ENCODE measurements around the gene SLC9A5.

The SLC9A5 gene

GRCh38 chr16:67291461-67291860 lies 42.7 kb downstream of the SLC9A5 start:
- ATAC-seq: no peak
- TF ChIP-seq, protein P1, sequence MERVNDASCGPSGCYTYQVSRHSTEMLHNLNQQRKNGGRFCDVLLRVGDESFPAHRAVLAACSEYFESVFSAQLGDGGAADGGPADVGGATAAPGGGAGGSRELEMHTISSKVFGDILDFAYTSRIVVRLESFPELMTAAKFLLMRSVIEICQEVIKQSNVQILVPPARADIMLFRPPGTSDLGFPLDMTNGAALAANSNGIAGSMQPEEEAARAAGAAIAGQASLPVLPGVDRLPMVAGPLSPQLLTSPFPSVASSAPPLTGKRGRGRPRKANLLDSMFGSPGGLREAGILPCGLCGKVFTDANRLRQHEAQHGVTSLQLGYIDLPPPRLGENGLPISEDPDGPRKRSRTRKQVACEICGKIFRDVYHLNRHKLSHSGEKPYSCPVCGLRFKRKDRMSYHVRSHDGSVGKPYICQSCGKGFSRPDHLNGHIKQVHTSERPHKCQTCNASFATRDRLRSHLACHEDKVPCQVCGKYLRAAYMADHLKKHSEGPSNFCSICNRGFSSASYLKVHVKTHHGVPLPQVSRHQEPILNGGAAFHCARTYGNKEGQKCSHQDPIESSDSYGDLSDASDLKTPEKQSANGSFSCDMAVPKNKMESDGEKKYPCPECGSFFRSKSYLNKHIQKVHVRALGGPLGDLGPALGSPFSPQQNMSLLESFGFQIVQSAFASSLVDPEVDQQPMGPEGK (CRISPR knock-in tag; IDR thresholded peaks at IDR 0.05; ENCODE audit: borderline replicate concordance): no peak
- TF ChIP-seq CSRNP3 (CRISPR knock-in tag; IDR thresholded peaks at IDR 0.05) (no peak), ZNF70 (CRISPR knock-in tag; IDR thresholded peaks at IDR 0.05) (no peak), ZFP3 (CRISPR knock-in tag; IDR thresholded peaks at IDR 0.05) (no peak), TCF4 (CRISPR knock-in tag; IDR thresholded peaks at IDR 0.05; ENCODE audit: borderline replicate concordance) (no peak), ZFP30 (CRISPR knock-in tag; IDR thresholded peaks at IDR 0.05) (no peak), RARB (CRISPR knock-in tag; IDR thresholded peaks at IDR 0.05) (no peak)

DNA sequence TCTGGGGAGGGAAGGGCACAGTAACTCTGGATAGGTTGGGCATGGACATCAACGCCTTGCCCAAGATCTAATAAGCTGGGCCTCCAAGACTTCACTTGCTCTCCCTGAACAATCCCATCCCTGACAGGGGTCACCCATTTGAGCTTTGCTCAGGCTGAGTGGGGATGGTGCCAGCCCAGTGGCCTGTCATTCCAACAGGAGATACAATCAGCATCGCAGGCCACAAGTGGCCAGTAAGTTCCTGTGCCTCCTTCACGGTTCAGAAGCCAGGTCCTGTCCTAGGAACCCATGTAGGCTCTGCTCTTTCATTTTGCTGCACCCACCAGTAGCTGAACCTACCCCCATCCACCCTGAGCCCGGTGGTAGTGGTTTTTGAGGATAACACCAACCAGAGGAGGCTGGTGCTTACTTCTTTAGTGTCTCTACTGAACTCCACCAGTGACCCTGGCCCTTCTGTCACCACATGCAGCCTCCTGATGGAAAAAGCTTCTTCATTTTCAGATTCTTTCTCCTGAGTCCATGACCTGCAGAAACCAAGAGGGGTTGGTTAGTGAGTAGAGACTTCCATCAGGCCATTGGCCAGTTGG lies 45.5 kb downstream of the SLC9A5 start:
- TF ChIP-seq ISL1 (CRISPR knock-in tag; IDR thresholded peaks at IDR 0.05) (no peak), TOX (CRISPR knock-in tag; IDR thresholded peaks at IDR 0.05; ENCODE audit: borderline replicate concordance) (no peak), ZC3H10 (CRISPR knock-in tag; IDR thresholded peaks at IDR 0.05) (no peak)
- TF ChIP-seq, protein P1 (CRISPR knock-in tag; IDR thresholded peaks at IDR 0.05; ENCODE audit: borderline replicate concordance): no peak
- no peak for ATAC-seq

DNA sequence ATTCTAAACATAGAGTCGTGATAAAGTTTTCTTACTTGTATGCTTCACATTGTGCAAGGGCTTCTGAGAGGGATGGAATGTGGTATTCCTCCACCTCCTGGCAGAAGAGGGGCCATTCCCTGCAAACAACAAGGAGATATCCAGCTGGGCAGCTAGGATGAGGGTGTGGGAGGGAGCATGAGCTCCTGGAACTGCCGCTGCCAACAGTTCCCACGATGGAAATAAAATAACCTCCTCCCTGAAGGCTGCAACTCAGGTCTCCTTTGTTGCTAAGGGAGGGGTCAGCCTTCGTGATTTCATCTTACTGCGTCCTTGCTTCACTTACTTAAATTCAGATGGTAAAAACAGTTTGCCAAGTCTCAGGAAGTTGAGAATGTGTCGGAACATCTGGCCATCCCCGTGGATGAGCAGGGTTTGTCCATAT lies 46.2 kb downstream of the SLC9A5 start:
- no peak for ATAC-seq
- no peak for TF ChIP-seq ZNF8 (CRISPR knock-in tag; IDR thresholded peaks at IDR 0.05)
- no peak for TF ChIP-seq SNAI2 (CRISPR knock-in tag; IDR thresholded peaks at IDR 0.05)
- TF ChIP-seq ZFP30 (CRISPR knock-in tag; IDR thresholded peaks at IDR 0.05): no peak
- TF ChIP-seq GLIS3 (CRISPR knock-in tag; IDR thresholded peaks at IDR 0.05): no peak
- TF ChIP-seq CSRNP3 (CRISPR knock-in tag; IDR thresholded peaks at IDR 0.05): no peak
- TF ChIP-seq ZFP3 (CRISPR knock-in tag; IDR thresholded peaks at IDR 0.05): no peak
- TF ChIP-seq POU6F1 (CRISPR knock-in tag; IDR thresholded peaks at IDR 0.05; ENCODE audit: borderline replicate concordance, low read depth): no peak
- no peak for TF ChIP-seq RARB (CRISPR knock-in tag; IDR thresholded peaks at IDR 0.05)

- ATAC-seq: peak; percentile 49
- TF ChIP-seq SNAI2 (CRISPR knock-in tag; IDR thresholded peaks at IDR 0.05) (no peak), CREB5 (CRISPR knock-in tag; IDR thresholded peaks at IDR 0.05; ENCODE audit: low read depth) (no peak), POU6F1 (CRISPR knock-in tag; IDR thresholded peaks at IDR 0.05; ENCODE audit: borderline replicate concordance, low read depth) (no peak), ZFP30 (CRISPR knock-in tag; IDR thresholded peaks at IDR 0.05) (no peak), ESRRG (CRISPR knock-in tag; IDR thresholded peaks at IDR 0.05) (no peak), ZC3H10 (CRISPR knock-in tag; IDR thresholded peaks at IDR 0.05) (no peak), ZNF565 (CRISPR knock-in tag; conservative IDR thresholded peaks at IDR 0.05; ENCODE audit: low read depth) (no peak), RARB (CRISPR knock-in tag; IDR thresholded peaks at IDR 0.05) (no peak), GLIS3 (CRISPR knock-in tag; IDR thresholded peaks at IDR 0.05) (no peak), OSR1 (CRISPR knock-in tag; IDR thresholded peaks at IDR 0.05) (no peak), ZFP3 (CRISPR knock-in tag; IDR thresholded peaks at IDR 0.05) (no peak), ZNF70 (CRISPR knock-in tag; IDR thresholded peaks at IDR 0.05) (no peak)
- TF ChIP-seq, protein P2, sequence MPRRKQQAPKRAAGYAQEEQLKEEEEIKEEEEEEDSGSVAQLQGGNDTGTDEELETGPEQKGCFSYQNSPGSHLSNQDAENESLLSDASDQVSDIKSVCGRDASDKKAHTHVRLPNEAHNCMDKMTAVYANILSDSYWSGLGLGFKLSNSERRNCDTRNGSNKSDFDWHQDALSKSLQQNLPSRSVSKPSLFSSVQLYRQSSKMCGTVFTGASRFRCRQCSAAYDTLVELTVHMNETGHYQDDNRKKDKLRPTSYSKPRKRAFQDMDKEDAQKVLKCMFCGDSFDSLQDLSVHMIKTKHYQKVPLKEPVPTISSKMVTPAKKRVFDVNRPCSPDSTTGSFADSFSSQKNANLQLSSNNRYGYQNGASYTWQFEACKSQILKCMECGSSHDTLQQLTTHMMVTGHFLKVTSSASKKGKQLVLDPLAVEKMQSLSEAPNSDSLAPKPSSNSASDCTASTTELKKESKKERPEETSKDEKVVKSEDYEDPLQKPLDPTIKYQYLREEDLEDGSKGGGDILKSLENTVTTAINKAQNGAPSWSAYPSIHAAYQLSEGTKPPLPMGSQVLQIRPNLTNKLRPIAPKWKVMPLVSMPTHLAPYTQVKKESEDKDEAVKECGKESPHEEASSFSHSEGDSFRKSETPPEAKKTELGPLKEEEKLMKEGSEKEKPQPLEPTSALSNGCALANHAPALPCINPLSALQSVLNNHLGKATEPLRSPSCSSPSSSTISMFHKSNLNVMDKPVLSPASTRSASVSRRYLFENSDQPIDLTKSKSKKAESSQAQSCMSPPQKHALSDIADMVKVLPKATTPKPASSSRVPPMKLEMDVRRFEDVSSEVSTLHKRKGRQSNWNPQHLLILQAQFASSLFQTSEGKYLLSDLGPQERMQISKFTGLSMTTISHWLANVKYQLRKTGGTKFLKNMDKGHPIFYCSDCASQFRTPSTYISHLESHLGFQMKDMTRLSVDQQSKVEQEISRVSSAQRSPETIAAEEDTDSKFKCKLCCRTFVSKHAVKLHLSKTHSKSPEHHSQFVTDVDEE (CRISPR knock-in tag; IDR thresholded peaks at IDR 0.05): no peak
Observed at GRCh38 chr16:67296420-67296819, 47.6 kb downstream of the SLC9A5 start.

All from SK-N-SH treated with all-trans-retinoic acid at 6 μM for 48 hours (cell line).